ENCODE results near the gene ITIH5. TPM values are rescaled to one million over a fixed set of nuclear protein-coding genes. Genes with fewer than 3 reads are reported as not detected.
A peak's percentile ranks its signal among the peaks of the same experiment; 100 is the strongest.

Gene ITIH5
- total and polyA plus RNA-seq, 2 of the 13 experiments (the other 11 are each of a cell fraction or from before 2014, with no cell fraction given): 4.7 to 8.9 TPM

DNA sequence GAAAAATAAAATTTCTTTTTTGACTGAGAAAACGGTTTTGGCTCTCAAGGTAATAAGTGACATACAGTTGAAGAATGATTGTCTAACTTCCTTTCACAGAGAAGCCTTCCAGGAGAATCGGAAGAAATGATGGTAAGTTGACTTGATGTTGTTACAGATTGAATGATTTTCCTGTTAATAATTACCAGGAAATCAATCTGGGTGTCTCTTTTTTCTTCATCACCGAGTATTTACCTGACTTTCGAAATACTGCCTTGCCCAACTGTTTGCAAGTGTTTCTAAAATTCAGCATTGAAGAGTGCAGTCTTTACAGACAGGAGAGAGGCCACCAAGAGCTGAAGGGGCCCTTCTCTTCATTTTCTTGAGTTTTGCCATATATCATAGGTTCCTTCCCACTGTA is 40.3 kb upstream of the ITIH5 start (continued):
- TF ChIP-seq ZNF230 (CRISPR knock-in tag; IDR thresholded peaks at IDR 0.05) (peak; percentile 44; the same call in 1 of the 2 replicates), ZNF674 (CRISPR knock-in tag; IDR thresholded peaks at IDR 0.05; ENCODE audit: low read depth) (no peak), SP2 (CRISPR knock-in tag; IDR thresholded peaks at IDR 0.05) (no peak), ZGPAT (CRISPR knock-in tag; IDR thresholded peaks at IDR 0.05) (peak; percentile 98), HNF4A (CRISPR knock-in tag; IDR thresholded peaks at IDR 0.05) (peak; percentile 77), HIC2 (CRISPR knock-in tag; IDR thresholded peaks at IDR 0.05; ENCODE audit: low read depth) (no peak), SRSF1 (optimal IDR thresholded peaks at IDR 0.05; ENCODE audit: low read depth, low read length) (no peak), PRMT3 (CRISPR knock-in tag; IDR thresholded peaks at IDR 0.05; ENCODE audit: borderline replicate concordance, low read depth) (no peak), TGIF2 (CRISPR knock-in tag; IDR thresholded peaks at IDR 0.05) (0 out of 2 replicates have a peak, but pooled peaks have one; percentile 50), HOXA3 (CRISPR knock-in tag; IDR thresholded peaks at IDR 0.05) (peak; percentile 23; the same call in 1 of the 2 replicates), ZNF652 (CRISPR knock-in tag; IDR thresholded peaks at IDR 0.05; ENCODE audit: borderline replicate concordance, low read depth) (peak; percentile 59; the same call in 1 of the 2 replicates), MED13 (CRISPR knock-in tag; IDR thresholded peaks at IDR 0.05) (peak; percentile 97), FIP1L1 (IDR thresholded peaks at IDR 0.05; ENCODE audit: borderline replicate concordance, insufficient read depth, low read depth, low read length) (no peak), TARDBP (CRISPR knock-in tag; IDR thresholded peaks at IDR 0.05) (peak; percentile 67), SATB2 (CRISPR knock-in tag; IDR thresholded peaks at IDR 0.05) (no peak), ZNF224 (CRISPR knock-in tag; IDR thresholded peaks at IDR 0.05) (no peak), ZNF780A (CRISPR knock-in tag; IDR thresholded peaks at IDR 0.05) (no peak), TRAFD1 (CRISPR knock-in tag; IDR thresholded peaks at IDR 0.05; ENCODE audit: borderline replicate concordance) (no peak)
- TF ChIP-seq, protein P1, sequence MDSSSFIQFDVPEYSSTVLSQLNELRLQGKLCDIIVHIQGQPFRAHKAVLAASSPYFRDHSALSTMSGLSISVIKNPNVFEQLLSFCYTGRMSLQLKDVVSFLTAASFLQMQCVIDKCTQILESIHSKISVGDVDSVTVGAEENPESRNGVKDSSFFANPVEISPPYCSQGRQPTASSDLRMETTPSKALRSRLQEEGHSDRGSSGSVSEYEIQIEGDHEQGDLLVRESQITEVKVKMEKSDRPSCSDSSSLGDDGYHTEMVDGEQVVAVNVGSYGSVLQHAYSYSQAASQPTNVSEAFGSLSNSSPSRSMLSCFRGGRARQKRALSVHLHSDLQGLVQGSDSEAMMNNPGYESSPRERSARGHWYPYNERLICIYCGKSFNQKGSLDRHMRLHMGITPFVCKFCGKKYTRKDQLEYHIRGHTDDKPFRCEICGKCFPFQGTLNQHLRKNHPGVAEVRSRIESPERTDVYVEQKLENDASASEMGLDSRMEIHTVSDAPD (CRISPR knock-in tag; IDR thresholded peaks at IDR 0.05): no peak
